RWPE2 (cell line): ENCODE data around the gene ANKDD1A.
A peak's percentile ranks its signal among the peaks of the same experiment; 100 is the strongest.

Experiments
- ATAC-seq: fragments of 200-7000 bp; cut with Tn5 transposase; 3 replicates; pipeline ENCODE4 v1.9.1; 2021; ENCODE audit warnings: low read depth
- DNase-seq: peaks from one replicate; pipeline ENCODE4 v3.0.0-alpha.2; 2020; ENCODE audit warnings: low spot score
- H3K27ac ChIP-seq: fragments of 450-650 bp; 2 replicates; pipeline ENCODE4 v1.5.1; 2017; ENCODE audit warnings: mild to moderate bottlenecking; ENCODE audit not compliant: poor library complexity, severe bottlenecking
- H3K27me3 ChIP-seq: fragments of 250-450 bp; sonication (Bioruptor Pico); 2 replicates; pipeline ENCODE4 v1.5.1; 2021; ENCODE audit warnings: mild to moderate bottlenecking, moderate library complexity; ENCODE audit not compliant: insufficient read depth, poor library complexity, severe bottlenecking
- H3K36me3 ChIP-seq: fragments of 250-450 bp; sonication (Bioruptor Pico); 2 replicates; pipeline ENCODE4 v1.5.1; 2020; ENCODE audit warnings: low read depth, mild to moderate bottlenecking, moderate library complexity
- H3K4me1 ChIP-seq: fragments of 250-450 bp; sonication (Bioruptor Pico); 2 replicates; pipeline ENCODE4 v1.5.1; 2021; ENCODE audit warnings: mild to moderate bottlenecking, moderate library complexity; ENCODE audit not compliant: insufficient read depth, poor library complexity, severe bottlenecking
- H3K4me3 ChIP-seq: fragments of 250-450 bp; sonication (Bioruptor Pico); 2 replicates; pipeline ENCODE4 v1.5.1; 2021; ENCODE audit warnings: mild to moderate bottlenecking, moderate library complexity; ENCODE audit not compliant: severe bottlenecking
- H3K9me3 ChIP-seq: fragments of 250-450 bp; sonication (Bioruptor Pico); 2 replicates; pipeline ENCODE4 v1.5.1; 2021; ENCODE audit warnings: mild to moderate bottlenecking, moderate library complexity; ENCODE audit not compliant: severe bottlenecking
- TF ChIP-seq, protein P1 (sequence below): fragments of 450-650 bp; IDR thresholded peaks from one replicate; pipeline ENCODE4 v1.5.1; 2017; ENCODE audit warnings: mild to moderate bottlenecking, moderate library complexity; ENCODE audit not compliant: poor library complexity, severe bottlenecking

The ANKDD1A gene

DNA sequence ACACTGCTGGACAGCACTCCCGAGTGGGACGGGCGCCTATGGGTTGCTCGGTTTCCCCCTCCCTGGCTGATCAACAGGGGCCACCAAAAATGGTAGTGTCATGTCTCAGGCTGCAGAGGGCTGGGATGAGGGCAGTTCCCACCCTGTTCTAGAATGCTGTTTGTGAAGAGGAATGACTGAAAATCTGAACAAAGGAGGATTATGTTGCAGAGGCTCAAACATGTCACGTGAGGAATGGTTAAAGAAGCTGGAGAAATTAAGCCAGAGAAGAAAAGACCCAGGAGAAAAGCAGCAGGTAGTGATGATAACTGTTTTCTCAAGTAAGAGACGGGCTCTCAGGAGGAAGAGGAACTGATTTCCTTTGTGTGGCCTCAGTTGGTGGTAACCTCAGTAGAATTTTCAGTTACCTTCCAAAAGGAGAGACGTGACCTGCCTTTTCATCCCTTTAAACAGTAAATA is 67.6 kb downstream of the ANKDD1A start:
- peaks cover 77% of the 10 kb centered on the region for H3K36me3 ChIP-seq
- no peak overlapping the region for H3K4me3 ChIP-seq
- no peak for DNase-seq
- ATAC-seq: no peak
- no peaks in the 10 kb centered on the region for H3K9me3 ChIP-seq
- TF ChIP-seq, protein P1, sequence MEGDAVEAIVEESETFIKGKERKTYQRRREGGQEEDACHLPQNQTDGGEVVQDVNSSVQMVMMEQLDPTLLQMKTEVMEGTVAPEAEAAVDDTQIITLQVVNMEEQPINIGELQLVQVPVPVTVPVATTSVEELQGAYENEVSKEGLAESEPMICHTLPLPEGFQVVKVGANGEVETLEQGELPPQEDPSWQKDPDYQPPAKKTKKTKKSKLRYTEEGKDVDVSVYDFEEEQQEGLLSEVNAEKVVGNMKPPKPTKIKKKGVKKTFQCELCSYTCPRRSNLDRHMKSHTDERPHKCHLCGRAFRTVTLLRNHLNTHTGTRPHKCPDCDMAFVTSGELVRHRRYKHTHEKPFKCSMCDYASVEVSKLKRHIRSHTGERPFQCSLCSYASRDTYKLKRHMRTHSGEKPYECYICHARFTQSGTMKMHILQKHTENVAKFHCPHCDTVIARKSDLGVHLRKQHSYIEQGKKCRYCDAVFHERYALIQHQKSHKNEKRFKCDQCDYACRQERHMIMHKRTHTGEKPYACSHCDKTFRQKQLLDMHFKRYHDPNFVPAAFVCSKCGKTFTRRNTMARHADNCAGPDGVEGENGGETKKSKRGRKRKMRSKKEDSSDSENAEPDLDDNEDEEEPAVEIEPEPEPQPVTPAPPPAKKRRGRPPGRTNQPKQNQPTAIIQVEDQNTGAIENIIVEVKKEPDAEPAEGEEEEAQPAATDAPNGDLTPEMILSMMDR: no peak
- no peaks in the 10 kb centered on the region for H3K27me3 ChIP-seq
- H3K4me1 ChIP-seq: no peaks in the 10 kb centered on the region
- no peak overlapping the region for H3K27ac ChIP-seq

DNA sequence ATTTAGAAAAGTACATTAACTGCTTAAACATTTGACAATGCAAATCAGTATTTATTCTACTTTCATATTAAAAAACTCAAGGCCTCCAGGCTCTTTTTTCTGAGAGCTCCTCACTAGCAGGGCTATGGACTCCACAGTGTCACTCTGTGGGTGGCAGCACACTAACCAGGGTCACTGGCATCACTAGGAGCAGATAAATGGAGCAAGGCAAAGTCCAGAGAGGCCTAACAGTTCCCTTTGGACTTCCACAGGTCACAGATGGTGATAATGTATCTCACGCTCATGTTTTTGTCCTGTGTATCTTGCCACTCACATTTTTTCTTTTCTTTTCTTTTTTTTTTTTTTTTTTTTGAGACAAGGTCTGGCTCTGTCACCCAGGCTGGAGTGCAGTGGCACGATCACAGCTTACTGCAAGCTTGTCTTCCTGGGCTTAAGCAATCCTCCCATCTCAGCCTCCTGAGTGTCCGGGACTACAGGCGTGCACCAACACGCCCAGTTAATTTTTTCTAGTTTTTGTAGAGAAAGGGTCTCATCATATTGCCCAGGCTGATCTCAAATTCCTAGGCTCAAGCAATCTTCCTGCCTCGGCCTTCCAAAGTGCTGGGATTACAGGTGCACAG is 70.2 kb downstream of the ANKDD1A start:
- H3K27me3 ChIP-seq: no peaks in the 10 kb centered on the region
- DNase-seq (no peak), ATAC-seq (no peak)
- no peaks in the 10 kb centered on the region for H3K9me3 ChIP-seq
- peaks cover 9% of the 10 kb centered on the region for H3K4me1 ChIP-seq
- H3K36me3 ChIP-seq: peaks cover 62% of the 10 kb centered on the region
- H3K27ac ChIP-seq: no peak overlapping the region
- no peak overlapping the region for H3K4me3 ChIP-seq
- TF ChIP-seq, protein P1: no peak

DNA sequence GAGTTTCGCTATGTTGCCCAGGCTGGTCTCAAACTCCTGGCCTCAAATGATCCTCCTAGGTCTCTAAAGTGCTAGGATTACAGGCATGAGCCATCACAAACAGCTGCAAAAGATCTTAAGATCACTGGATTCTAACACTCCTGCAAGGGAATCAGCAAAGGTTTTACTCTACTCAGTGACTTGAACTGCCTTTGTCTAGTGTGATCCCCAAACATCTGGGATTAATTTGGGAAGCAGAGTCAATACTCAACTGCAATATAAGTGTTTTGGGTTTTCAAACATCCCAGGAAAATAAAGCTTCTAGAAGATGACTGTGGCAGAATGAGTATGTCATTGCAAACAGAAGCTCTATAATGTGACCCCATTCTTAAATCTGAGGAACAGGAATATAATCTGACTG is 70.8 kb downstream of the ANKDD1A start:
- peaks cover 9% of the 10 kb centered on the region for H3K4me1 ChIP-seq
- peaks cover 57% of the 10 kb centered on the region for H3K36me3 ChIP-seq
- DNase-seq (no peak), ATAC-seq (no peak)
- no peaks in the 10 kb centered on the region for H3K9me3 ChIP-seq
- no peak overlapping the region for H3K27ac ChIP-seq
- H3K27me3 ChIP-seq: no peaks in the 10 kb centered on the region
- TF ChIP-seq, protein P1: no peak
- no peak overlapping the region for H3K4me3 ChIP-seq

DNA sequence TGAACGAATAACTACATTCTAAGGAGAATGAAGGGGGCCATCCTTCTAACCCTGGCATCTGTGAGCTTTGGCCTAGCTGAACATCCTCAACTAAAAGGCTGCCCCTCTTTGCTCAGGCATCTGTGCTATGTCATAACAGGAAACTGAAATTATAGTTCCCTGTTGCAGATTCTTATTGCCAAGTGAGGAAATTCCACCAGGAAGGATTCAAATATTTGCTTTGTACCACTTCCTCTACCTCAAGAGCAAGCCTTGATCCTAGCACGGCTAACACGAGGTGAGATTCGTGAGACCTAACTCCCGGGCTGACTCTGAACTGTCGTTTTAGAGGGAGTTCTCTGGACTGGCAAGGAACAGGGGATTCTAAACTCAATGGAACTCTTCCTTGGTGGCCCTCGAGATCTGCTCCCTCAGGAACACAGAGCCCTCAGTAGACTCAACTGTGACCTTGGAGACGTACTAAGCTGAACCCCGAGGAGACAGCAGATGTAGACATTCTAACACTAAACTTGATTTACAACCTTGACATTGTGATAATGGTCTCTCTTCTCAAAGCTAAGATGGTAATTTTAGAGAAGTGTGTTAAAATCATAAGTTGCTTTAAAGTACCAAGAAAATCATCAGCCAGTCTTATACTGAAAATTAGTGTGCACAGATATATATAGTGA is 73.8 kb downstream of the ANKDD1A start:
- Histone ChIP-seq H3K27me3 (no peaks in the 10 kb centered on the region), H3K27ac (peak overlapping the region; percentile 4), H3K36me3 (peaks cover 31% of the 10 kb centered on the region), H3K4me3 (no peak overlapping the region), H3K4me1 (peaks cover 9% of the 10 kb centered on the region), H3K9me3 (no peaks in the 10 kb centered on the region)
- TF ChIP-seq, protein P1: no peak
- DNase-seq: no peak
- no peak for ATAC-seq

DNA sequence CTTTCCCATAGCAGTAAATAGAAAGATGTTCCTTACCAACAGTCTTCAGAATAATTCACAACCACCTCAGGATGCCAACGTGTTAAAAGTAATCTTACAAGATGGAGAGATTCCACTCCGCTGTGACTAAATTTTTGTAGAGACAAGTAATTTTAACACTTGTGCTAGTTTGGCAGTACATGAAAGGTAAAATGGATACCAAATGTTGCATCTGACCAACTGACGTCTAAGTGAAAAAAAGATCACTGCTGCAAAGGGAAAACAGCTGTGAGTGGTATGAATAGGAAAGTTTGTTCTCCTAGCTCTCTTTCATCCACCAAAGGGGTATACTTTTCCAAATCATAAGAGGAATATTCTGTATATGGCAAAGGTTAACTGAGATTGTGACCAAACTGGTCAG is 75.4 kb downstream of the ANKDD1A start:
- TF ChIP-seq, protein P1: no peak

More for the DNA sequence above, 75.4 kb downstream of the ANKDD1A start:
- peaks cover 25% of the 10 kb centered on the region for H3K36me3 ChIP-seq
- H3K27ac ChIP-seq: no peak overlapping the region
- no peak for ATAC-seq
- no peak for DNase-seq
- no peaks in the 10 kb centered on the region for H3K9me3 ChIP-seq
- peaks cover 9% of the 10 kb centered on the region for H3K4me1 ChIP-seq
- no peaks in the 10 kb centered on the region for H3K27me3 ChIP-seq
- no peak overlapping the region for H3K4me3 ChIP-seq
